Bronchial epithelial cell (primary cell): ENCODE measurements around the gene IL37. TPM values are rescaled to one million over a fixed set of nuclear protein-coding genes. Genes with fewer than 3 reads are reported as not detected.

Source experiments
- DNase-seq: peaks from one replicate; pipeline ENCODE4 v3.0.0-alpha.2; 2010; ENCODE audit warnings: low read depth
- FAIRE-seq: peaks from 2 replicates; lab custom pipeline; 2011; peaks lifted over from hg19 to GRCh38; lab: Jason Lieb, UNC
- H3K27me3 ChIP-seq: 2 replicates; pipeline ENCODE4 v1.5.1; 2011; ENCODE audit warnings: low read length; ENCODE audit not compliant: control insufficient read depth, insufficient read depth
- H3K36me3 ChIP-seq: 2 replicates; pipeline ENCODE4 v1.5.1; 2011; ENCODE audit warnings: low read length; ENCODE audit not compliant: control insufficient read depth, insufficient read depth
- H3K4me3 ChIP-seq: 2 replicates; pipeline ENCODE4 v1.5.1; 2011; ENCODE audit warnings: mild to moderate bottlenecking, low read depth, low read length, control low read depth
- total RNA-seq: library from RNA; depleted of rRNA; stranded (reverse); fragments of >200 nt; gene quantifications from 2 replicates; pipeline ENCODE4 v1.2.1, GENCODE V29; 2014
- TF ChIP-seq, protein P1 (sequence below): IDR thresholded peaks from 2 replicates; pipeline ENCODE4 v1.5.1; 2011; ENCODE audit warnings: mild to moderate bottlenecking, moderate library complexity, low read length, control low read depth, inconsistent platforms; ENCODE audit not compliant: insufficient read depth, severe bottlenecking

Gene IL37
- total RNA-seq, 1 donor from 2014 or later, result not detected

DNA sequence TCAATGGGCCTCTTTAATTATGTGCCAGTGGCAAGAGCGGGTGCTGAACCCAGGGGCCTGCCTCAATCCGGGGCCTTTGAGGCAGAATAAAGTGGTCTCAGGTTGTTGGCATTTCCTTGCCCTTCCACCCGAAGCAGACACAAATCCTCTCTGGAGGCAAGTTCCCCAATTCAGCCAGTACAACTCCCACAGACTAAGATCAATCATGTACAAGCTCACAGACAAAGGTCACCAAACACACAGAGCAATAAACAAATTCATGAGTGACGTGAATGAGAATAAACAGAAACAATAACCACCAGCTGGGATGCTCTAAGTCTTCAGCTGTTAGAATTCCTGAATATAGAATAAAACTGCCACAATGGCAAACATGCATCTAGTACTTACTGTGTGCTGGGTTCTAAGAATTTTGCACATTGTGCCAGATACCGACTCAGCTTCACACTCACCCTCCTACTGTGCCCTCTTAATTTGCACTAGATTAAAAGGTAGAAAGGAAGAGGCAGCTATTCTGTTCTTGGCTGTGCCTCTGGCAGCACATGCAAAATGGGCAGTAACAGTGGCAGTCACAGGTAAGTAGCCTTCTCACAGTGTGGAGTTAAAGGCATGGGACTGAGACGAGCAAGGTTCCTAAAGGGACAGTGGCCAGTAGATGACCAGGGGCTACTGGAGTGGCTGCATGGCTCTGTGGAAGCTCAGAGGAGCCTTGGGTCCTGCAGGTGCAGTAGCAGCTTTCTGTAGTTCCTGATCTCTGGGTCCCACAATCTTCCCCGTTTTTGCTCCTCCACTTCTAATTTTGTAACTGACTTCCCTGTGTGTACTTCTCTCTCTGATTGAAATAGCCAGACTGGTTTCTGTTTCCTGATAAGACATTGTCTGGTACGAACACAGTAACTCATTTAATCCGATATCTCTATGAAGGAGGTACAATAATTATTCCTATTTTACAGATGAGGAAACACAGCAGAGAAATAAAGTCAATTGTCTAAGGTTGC is 39.8 kb upstream of the IL37 start:
- FAIRE-seq (no peak), DNase-seq (no peak)
- TF ChIP-seq, protein P1, sequence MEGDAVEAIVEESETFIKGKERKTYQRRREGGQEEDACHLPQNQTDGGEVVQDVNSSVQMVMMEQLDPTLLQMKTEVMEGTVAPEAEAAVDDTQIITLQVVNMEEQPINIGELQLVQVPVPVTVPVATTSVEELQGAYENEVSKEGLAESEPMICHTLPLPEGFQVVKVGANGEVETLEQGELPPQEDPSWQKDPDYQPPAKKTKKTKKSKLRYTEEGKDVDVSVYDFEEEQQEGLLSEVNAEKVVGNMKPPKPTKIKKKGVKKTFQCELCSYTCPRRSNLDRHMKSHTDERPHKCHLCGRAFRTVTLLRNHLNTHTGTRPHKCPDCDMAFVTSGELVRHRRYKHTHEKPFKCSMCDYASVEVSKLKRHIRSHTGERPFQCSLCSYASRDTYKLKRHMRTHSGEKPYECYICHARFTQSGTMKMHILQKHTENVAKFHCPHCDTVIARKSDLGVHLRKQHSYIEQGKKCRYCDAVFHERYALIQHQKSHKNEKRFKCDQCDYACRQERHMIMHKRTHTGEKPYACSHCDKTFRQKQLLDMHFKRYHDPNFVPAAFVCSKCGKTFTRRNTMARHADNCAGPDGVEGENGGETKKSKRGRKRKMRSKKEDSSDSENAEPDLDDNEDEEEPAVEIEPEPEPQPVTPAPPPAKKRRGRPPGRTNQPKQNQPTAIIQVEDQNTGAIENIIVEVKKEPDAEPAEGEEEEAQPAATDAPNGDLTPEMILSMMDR, result no peak
- Histone ChIP-seq H3K36me3 (no peaks in the 10 kb centered on the region), H3K4me3 (no peak overlapping the region), H3K27me3 (no peaks in the 10 kb centered on the region)

DNA sequence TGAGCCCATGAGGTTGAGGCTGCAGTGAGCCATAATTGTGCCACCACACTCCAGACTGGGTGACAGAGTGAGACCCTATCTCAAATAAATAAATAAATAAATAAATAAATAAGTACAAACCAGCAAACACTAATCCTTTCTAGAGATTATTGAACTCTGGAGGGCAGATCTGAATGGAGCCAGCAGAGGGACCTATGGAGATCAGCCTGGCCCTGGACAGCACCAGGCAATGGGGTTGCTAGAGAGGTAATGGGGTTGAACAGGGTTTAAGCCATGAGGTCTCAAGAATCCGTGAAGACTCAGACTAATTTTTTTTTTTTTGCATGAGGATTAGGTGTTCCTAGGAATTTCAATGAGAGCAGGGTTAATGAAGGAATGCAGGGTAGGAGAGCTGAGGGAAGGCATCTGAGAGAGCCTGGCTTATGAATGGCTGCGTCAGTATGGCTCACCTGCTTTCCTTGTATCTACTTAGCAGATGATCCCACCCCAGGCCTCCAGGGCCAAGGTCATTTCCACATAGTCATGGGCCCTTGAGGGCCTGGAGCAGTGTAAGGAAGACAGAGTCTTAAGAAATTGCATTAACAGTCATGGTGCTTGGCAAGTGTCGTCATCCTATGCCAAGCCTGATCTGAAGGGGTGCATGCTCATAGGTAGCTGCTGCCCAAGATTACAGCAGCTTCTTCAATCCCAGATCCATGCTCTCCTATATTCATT is 34.6 kb upstream of the IL37 start:
- TF ChIP-seq, protein P1, result no peak
- Histone ChIP-seq H3K36me3 (no peaks in the 10 kb centered on the region), H3K4me3 (no peak overlapping the region), H3K27me3 (no peaks in the 10 kb centered on the region)
- peak; percentile 78 for DNase-seq
- FAIRE-seq, result no peak

DNA sequence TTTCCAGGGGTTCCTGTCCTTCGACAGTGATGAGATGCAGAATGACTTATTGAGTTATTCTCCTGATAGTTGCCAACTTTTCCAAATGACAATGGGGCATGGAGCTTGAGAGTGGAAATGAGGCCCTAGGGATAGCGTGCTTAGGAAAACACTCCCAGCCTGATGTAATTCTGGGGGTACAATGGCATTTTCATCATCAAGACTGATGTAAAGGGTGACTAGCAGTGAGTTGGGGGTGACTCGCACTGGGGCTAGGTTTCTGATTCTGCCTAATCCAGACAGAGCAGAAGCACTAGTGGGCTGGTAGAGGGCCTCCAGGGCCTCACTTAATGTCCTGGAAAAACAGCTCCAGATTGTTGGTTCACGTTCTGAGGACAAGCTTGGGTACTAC is 34.0 kb upstream of the IL37 start:
- Histone ChIP-seq H3K27me3 (no peaks in the 10 kb centered on the region), H3K36me3 (no peaks in the 10 kb centered on the region), H3K4me3 (no peak overlapping the region)
- DNase-seq (no peak), FAIRE-seq (peak; percentile 70)
- TF ChIP-seq, protein P1, result no peak

DNA sequence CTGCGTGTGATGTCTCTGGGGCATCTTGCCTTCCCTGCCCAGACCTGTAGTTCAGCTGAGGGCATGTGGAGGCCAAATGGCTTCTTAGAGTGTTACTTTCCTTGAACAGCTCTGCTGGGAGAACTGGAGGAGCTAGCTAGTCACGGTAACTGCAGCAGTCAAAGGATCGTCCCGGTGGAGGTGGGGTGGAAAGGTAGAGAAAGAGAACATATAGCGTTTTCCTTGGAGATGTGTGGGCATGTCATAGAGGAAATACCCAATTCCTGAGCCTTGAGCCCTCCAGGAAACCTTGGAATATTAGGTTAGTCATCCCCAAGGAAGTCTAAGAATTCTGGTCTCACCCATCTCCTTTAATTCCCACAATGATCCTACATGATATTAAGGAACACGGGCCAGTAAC is 33.5 kb upstream of the IL37 start:
- Histone ChIP-seq H3K36me3 (no peaks in the 10 kb centered on the region), H3K4me3 (no peak overlapping the region), H3K27me3 (no peaks in the 10 kb centered on the region)
- peak; percentile 100 for DNase-seq
- TF ChIP-seq, protein P1, result no peak
- FAIRE-seq, result no peak

DNA sequence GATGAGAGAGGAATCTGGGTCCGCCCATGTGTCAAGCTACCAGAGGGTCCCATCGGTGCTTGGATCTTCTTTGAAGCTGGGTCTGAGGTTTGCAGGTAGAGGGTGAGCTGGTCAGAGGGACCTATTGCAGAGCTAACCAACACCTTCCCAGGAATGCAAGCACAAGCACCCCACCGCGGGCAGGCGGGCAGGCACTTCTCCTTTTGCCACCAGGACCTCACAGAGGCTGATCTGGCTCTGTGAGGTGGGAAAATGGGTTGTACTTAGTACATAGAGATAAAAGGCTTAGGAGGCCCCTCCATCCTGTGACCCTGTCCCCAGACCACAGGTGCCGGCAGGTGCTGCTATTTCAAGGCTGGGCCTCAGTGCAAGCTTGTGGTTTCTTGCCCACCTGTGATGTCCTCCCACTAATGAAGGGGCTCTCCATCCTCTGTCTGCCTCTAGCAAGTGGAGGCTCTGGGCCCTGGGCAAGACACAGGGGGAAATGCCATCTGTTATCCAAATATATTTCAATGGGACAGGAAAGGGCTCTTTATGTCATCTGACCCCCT is 31.4 kb upstream of the IL37 start:
- TF ChIP-seq, protein P1, result no peak
- Histone ChIP-seq H3K27me3 (no peaks in the 10 kb centered on the region), H3K4me3 (no peak overlapping the region), H3K36me3 (no peaks in the 10 kb centered on the region)
- no peak for FAIRE-seq
- DNase-seq, result no peak
